Raji (cell line): ENCODE measurements around the gene HIPK2.

Experiments used
- POLR2A ChIP-seq: IDR thresholded peaks from 2 replicates; pipeline ENCODE4 v1.6.1; 2011; ENCODE audit warnings: low read depth, low read length, control low read depth; ENCODE audit not compliant: insufficient read depth

HIPK2 gene

GRCh38 chr7:139548302-139549028 is 229.3 kb downstream of the HIPK2 start:
- no peak for TF ChIP-seq POLR2A

DNA sequence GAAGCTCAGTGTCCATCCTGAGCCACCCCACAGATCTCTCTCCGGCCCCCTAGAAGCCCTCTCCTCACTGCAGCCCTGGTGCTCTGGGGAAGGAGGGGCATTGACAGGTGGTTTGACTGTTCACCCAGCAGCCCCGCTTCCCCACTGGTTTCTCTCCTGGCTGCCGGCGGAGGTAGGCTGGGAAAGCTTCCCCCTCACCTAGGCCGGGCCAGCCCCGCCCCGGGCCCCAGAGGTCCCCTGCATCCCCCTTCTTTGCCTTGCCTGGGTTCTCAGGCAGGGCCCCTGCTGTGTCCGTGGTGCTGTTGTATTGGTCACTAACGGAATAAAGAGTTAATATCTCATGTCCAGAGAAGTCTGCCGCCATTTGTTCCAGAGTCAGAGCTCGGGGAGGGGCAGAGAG is 233.2 kb downstream of the HIPK2 start:
- no peak for TF ChIP-seq POLR2A

- no peak for TF ChIP-seq POLR2A
Measured at GRCh38 chr7:139543801-139544603, 233.8 kb downstream of the HIPK2 start.

- TF ChIP-seq POLR2A, result no peak
Measured at GRCh38 chr7:139542308-139543151, 235.3 kb downstream of the HIPK2 start.

- no peak for TF ChIP-seq POLR2A
Measured at GRCh38 chr7:139541600-139542307, 236.0 kb downstream of the HIPK2 start.

GRCh38 chr7:139540203-139540602 is 237.6 kb downstream of the HIPK2 start:
- no peak for TF ChIP-seq POLR2A

GRCh38 chr7:139538881-139539635 is 238.7 kb downstream of the HIPK2 start:
- TF ChIP-seq POLR2A, result no peak

- TF ChIP-seq POLR2A, result no peak
Measured at GRCh38 chr7:139536152-139536551, 241.6 kb downstream of the HIPK2 start.

GRCh38 chr7:139534966-139535651 is 242.7 kb downstream of the HIPK2 start:
- no peak for TF ChIP-seq POLR2A

GRCh38 chr7:139534096-139534495 is 243.7 kb downstream of the HIPK2 start:
- TF ChIP-seq POLR2A, result no peak

GRCh38 chr7:139532636-139533155 is 245.1 kb downstream of the HIPK2 start:
- no peak for TF ChIP-seq POLR2A

DNA sequence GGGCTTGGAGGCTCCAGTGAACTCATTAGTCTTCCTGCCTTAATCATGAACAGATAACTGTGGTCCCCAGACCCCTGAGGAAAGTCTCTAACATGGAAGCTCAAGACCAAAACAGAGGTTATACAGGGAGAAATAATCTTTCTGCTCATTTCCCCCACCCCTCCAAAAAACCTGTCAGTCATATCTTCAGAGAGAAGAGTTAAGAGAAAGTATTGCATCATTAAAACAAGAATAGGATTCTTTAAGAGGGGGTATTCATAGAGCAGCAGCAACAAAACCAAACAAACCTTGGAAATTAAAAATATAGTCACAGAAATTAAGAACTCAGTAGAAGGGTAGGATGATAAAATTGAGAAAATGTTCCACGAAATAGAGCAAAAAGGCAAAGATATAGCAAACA is 246.7 kb downstream of the HIPK2 start:
- TF ChIP-seq POLR2A, result no peak
